ENCODE results near the gene IRF5.

- no peak for TF ChIP-seq CTCF (IDR thresholded peaks at IDR 0.05)
- no peak for TF ChIP-seq POLR2A (IDR thresholded peaks at IDR 0.05)
These were observed 47.9 kb downstream of the IRF5 start for GRCh38 chr7:128985660-128986059.
